Cerebellar nuclear complex (tissue), 1 donor: ENCODE data around the gene CAMK2N2.
"Not testable (repeated sequence)": the region's sequence is repeated elsewhere in the genome, so short reads cannot be mapped to it uniquely, and the experiment has no call there.

Experiments
- DNase-seq, 2 experiments: peaks; one replicate each; lab custom pipeline; 2025; lab: John Stamatoyannopoulos, UW

Gene CAMK2N2

DNA sequence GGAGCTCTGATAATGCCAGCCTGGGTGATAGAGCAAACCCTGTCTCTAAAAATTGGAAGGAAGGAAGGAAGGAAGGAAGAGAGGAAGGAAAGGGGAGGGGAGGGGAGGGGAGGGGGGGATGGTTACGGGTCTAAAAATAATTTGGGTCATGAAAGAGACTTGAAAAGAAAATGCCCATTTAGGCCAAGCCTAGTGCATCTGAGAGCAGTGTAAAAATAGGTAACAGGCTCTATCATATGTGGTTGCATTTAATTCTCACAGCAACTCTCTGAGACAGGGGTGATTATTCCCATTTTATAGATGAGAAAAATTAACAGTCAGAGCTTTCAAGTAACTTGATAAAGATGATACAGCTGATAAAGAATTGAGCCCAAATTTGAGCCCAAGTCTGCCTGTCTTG, 10.9 kb upstream of the CAMK2N2 start:
- no peak for DNase-seq

DNA sequence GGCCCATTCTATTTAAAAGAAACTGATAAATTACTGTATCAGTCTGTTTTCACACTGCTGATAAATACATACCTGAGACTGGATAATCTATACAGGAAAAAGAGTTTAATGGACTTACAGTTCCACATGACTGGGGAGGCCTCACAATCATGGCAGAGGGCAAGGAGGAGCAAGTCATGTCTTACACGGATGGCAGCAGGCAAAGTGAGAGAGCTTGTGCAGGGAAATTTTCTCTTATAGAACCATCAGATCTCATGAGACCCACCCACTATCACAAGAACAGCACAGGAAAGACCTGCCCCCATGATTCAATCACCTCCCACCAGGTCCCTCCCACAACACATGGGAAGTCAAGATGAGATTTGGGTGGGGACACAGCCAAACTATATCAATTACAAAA, 5.9 kb upstream of the CAMK2N2 start:
- DNase-seq: not testable (repeated sequence)

DNA sequence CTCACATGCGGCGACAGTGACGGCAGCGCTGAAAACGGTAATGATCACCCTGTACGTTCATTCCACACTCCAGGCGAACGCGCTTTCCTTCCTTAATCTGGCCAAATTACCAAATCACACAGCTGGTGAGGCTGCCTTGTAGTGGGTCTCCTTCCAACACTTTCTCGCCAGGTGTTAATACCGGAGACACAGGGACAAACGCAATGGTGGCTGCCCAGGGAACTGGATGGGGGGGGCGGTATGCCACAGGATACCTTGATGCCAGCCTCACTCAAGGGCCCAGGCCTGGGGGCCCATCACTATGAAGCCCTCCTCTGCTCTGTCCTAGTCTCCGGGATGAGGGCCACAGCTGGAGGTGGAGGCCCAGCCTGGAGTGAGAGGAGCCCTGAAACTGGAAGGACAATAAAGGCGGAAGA, 1.4 kb upstream of the CAMK2N2 start:
- DNase-seq: no peak

DNA sequence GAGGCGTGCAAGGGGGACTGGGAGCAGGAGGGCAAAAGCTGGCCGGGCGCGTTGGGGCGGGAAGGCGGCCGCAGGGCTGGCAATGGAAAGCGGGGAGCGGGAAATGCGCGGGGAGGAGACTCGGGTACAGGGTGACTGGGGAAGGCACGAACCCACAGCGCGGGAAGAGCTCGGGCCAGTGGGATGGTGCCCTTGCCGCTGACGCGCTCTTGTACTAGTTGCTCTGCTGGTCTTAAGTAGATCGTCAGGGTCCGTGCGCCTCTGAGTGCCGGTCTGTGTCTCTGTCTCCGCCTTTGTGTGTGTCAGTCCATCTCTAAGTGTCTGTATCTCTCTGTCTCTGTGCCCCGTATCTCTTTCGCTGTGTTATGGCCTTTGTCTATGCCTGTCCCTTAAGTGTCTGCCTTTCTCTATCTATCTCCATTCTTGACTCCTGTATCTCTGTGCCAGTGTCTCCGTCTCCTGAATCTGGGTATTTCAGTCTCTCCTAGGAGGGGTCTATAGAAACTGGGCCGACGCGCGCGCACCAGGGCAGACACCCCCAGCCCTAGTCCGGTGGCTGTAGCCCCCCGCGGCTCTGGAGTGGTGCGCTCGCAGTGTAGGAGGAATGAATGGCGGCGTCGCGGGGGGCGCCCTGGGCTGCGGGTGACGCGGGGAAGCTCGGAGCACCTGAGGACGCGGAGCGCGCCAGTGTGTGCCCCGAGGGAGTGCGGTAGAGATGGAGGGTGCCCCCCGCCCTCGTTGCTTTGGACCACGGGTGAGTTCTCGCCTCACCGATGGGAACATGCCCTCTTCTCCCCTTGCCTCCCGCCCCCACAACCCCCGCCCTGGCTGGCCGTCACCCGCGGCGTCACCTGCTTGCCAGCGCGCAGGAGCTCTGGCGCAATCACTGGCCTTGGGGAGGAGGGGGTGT, 756 bp upstream of the CAMK2N2 start:
- DNase-seq: no peak

DNA sequence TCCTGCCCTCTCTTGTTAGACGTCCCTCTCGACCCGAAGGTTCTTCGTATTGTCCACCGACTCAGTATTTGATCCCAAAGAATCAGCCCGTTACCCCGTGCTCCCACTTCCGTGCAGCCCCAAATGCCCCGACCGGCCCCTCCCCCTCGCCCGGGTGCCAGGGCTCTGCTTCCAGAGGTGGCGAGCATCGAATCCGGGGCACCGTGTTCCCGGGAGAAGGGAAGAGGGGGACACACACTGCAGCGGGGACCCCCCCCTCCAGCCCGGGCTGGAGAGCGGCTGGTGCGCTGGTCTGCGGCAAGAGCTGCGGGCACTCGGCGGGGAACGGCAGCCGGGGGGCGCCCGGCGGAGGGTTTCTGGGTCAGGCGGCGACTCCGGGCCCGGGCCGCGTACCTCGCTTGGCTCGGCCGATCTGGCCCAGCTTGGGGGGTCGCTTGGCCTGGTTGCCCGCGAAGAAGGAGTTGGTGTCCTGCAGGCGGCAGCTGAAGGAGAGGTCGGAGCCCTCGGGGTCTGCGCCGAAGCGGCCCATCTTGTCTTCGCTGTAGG, 556 bp downstream of the CAMK2N2 start:
- no peak for DNase-seq

DNA sequence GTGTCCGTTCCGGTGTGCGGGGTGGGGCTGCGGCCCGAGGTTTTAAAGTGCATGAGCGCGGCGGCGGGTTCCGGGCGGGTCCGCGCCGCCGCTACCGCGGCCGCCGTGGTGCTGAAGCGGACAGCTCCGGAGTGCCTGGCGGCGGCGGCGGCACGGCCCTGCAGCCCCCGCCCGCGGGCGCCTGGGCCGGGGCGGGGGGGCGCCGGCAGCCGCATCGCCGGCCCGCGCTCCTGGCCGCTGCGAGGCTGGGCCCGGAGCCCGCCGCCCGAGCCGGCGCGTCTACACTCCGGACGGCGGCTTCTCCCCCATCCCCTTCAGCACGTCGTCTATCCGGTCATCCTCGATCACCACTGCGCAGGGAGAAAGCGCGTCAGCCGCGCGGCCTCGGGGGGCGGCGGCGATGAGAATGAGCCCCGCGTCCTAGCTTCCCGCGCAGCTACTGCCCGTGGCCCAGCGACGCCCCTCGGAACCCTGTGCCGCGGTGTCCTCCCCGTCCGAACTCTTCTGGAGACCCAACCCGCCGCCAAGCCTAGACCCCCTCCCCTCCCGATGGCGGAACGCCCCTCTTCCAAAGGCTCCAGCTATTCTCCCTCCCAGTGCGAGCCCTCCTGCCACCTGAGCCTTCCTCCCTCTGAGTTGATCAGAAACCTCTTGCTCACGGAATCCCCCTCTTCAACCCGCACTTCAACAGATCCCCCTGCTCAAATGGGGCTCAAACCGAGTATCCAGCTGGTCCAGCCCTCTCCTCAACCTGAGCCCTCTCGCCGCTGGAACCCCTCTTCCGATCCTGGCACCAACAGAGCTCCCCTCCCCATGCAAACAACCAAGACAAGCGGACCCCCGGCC, 1.3 kb downstream of the CAMK2N2 start:
- no peak for DNase-seq

DNA sequence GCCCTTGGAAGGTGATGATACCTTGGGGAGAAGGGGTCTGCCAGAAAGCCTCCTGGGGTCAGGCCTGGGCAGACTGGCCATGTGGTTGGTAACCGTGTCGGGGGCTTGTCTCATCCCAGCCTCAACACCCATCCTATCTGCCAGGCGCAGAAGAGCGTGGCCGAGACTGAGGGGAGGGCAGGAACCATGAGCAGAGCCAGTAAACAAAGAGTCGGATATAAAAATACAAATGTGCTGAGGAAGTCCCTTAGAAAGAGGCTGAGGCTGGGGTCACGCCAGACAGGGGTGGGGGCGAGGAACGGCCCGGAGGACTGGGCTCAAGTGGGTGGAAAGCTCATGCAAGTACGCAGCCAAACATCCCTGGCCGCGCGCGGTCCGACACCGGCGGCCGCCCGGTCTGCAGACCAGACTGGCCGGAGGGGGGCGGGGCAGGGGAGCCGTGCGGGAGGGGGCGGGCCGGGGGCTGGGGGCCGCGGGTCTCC, 1.9 kb downstream of the CAMK2N2 start:
- DNase-seq: no peak

DNA sequence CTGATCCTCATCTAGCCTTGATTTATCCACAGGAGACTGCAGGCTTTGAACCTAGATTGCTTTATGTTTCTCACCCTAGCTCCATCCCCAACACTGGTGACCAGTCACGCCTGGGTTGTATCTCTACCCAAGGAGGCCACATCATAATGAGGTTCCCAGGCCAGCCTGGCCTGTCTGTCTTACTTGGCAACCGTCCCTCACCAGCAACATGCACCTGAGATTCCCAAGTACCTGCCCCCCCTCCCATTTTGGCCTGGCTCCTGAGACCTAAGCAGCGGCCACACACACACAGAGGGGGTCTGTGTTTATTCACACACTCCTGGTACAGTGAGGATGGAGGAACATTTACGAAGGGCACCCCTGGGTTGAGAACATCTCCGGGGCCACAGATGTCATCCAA, 2.4 kb downstream of the CAMK2N2 start:
- DNase-seq: no peak

DNA sequence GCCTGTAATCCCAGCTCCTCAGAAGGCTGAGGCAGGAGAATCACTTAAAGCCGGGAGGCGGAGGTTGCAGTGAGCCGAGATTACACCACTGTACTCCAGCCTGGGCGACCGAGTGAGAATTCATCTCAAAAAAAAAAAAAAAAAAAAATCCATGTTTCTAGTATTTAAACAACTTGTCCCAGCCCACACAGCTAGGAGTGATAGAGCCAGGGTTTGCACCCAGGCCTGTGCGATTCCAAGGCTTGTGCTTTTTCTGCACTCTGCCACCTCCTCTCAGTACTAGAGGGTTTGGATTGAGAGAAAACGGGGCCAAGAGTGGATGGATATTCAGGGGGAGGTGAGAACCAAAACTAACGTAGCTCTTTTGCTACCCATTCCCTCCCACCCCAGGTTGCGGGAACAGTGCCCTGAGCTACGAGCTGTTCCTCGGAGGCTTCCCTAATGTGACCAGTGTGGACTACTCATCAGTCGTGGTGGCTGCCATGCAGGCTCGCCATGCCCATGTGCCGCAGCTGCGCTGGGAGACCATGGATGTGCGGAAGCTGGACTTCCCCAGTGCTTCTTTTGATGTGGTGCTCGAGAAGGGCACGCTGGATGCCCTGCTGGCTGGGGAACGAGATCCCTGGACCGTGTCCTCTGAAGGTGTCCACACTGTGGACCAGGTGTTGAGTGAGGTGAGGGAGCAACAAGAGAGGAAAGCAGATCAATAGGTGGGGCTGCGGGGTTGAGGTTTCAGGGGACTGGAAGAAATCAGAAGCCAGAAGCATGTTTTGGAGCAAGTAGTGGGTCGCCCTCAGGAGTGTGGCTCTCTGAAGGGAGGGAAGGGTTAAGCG, 4.1 kb downstream of the CAMK2N2 start:
- DNase-seq: no peak

DNA sequence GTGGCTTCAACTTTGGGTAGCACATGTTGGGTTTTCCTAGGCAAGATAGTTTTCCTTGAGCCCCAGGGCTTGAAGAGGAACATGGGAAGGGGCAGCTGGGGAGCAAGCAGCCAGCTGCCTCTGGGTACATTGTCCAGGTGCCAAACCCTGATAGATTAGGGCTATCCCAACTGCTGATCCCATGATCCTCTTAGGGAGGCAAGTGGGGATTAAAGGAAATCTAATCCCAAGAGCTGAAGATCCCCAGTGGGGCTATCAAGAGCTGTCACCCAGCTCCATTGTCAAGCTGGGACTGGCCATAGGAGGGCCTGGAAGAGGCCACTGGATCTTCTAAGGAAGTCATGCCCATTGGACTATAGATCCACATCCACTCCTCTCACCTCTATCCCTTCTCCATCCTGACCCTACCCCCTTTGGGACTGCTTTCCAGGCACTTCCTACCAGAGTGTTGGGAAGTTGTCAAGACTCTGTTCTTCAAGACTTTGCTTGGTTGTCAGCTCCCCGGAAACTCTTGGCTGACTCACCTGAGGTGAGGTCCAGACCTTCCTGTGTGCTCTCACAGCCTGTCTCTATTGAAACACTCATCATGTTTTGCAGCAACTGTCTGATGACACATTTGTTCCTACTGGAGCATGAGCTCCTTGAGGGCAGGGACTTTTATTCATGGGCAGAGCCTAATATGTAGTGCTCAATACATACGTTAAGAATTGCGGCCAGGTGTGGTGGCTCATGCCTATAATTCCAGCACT, 5.9 kb downstream of the CAMK2N2 start:
- DNase-seq: no peak

DNA sequence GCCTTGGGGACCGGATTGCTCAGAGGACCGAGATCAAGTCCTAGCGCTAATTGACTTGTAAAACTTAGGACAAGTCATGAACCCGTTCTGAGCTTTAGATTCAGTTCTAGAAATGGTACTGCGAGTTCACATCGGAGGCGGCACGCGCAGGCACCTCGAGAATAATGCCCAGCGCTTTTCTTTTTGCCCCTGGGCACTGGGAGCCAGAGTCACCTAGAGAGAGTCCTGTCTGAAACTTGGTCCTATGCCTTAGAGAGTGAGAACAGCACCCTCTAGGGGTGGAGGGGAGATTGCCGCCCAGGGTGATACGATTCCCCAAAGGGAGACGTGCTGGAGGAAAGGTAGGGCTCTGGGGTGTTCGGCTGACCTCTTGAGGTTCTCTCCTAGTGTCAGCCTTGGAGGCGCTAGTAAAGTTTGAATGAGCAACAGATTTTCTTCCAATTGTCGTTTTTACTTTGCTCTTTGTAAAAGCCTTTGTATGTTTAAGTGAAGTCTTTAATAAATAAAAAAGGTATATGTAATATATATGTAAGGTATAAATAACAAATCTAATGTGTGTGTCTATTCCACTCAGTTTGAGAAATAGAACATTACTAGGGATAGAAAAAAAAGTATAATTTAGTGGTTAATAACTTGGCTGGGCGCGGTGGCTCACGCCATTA, 11.1 kb downstream of the CAMK2N2 start:
- DNase-seq: peak in 1 of 2 experiments; percentile 15

DNA sequence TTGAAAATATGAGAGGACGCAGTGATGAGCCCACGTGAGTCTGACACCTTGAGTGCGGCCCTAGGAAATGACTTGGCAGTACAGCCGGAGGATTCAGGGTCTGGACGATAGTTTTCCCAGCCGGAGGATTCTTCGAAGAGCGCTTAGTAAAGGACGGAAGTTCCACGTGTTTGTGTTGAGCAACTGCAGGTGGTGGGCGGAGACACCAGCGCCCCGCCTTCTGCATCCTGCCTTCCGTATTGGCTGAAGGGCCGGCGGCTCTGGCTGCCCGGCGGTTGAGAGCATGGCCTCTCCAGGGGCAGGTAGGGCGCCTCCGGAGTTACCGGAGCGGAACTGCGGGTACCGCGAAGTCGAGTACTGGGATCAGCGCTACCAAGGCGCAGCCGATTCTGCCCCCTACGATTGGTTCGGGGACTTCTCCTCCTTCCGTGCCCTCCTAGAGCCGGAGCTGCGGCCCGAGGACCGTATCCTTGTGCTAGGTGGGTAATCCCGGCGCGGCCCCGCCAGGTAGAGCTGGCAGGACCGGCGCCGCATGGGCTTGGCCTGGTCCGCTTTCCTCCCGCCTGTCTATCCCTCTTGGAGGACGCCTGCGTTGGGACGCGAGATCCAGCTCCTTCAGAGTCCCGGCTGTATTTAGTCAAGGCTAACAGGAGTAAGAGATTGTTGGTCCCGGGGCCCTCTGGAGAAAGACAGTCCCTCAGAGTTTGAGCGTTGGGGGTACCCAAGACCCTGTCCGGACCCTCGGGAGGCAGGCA, 11.8 kb downstream of the CAMK2N2 start, which contains the start of gene EEF1AKMT4:
EEF1AKMT4 (plus strand) TSS at position 261 of the 755 bp plus-strand sequence; CDS start at position 284, 23 bp downstream.
- DNase-seq: peak; percentile 70 to 84

DNA sequence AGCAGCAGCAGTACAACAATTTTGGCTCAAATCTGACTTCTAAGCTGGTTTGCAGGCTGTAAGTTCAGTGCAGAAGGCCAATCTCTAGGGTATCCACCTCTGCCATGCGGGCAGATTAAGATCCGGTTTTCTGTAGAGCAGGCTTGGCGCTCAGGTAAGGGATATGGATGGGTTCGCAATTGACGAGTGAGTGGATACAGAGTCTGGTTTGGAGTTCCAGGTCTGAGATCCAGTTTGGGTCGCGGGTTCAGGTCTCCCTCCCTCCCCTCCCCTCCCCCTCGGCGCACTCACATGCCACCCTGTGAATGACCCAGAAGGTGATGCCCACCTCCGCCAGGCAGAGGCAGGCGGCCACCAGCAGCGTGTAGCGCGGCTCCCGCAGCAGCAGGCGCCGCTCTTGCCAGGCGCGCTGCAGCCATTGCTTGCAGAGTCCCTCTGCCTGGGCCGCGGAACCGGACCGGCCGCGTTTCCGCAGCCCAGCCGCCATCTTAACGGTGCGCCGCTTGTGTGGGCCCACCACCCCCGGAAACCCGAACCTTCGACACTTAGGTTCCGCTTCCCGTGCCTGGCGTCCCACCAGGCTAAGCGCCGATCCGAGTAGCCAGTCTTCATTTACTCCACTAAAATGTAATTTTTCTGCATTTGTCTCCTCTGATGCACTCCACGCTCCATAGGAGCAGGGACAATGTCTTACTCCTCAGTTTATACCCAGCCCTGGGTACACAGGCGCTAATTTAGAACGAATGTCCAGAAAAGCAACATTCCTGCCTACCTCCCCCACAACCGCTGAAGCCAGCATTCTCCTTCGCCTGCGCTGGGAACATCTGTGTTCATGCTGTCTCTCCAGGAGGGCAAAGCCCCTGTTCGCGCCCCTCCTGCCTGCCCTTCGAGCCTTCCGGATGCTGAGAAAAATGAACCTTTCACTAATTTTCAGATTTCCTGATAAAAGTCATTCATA, 12.6 kb downstream of the CAMK2N2 start, which contains the start of gene ALG3:
ALG3 (minus strand) TSS at position 509 of the 958 bp plus-strand sequence; CDS start at position 487, 22 bp downstream.
- peak in 1 of 2 experiments; percentile 13 for DNase-seq

DNA sequence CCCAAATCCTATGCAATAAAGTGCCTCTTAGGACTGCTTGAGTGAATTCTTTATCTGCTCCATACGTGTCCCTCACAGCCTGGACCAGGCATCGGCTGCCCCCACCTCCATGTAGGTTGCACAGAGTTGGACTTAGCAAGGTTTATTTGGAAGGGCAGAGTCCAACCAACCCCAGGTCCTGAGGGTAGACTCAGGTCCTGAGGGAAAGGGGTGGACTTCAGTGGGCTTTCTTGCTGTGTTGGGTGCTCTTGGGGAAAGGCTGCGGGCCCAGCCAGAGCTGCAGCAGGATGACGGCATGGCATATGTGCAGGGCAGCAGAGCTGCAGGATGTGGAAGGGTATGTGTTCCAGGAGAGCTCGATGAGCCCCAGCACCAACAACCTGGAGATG, 19.1 kb downstream of the CAMK2N2 start:
- DNase-seq: no peak

DNA sequence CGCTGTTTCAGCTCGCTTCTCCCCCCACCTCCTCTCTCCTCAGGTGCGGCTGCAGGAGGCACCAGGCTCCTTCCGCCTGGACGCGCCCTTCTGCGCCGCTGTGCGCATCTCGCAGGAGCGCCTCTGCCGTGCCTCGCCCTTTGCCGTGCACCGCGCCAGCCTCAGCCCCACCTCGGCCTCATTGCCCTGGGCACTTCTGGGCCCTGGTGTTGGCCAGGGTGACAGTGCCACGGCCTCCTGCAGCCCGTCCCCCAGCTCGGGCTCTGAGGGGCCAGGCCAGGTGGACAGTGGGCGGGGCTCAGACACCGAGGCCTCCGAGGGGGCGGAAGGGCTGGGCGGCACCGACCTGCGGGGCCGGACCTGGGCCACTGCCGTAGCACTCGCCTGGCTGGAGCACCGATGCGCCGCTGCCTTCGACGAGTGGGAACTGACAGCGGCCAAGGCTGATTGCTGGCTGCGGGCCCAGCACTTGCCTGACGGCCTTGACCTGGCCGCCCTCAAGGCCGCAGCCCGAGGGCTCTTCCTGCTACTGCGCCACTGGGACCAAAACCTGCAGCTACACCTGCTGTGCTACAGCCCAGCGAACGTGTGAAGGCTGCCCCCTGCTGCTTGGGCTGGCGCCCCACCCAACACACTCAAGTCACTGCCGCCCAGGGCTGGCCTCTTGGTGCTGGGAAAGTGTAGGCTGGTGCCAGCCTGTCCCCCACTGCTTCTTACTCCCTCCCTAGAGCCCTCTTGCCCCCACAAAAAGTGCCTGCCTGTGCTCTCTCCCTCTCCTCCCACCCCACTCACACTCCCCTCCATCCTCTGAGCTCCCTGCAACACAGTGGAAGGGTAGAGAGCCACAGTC, 19.7 kb downstream of the CAMK2N2 start:
- DNase-seq: no peak

DNA sequence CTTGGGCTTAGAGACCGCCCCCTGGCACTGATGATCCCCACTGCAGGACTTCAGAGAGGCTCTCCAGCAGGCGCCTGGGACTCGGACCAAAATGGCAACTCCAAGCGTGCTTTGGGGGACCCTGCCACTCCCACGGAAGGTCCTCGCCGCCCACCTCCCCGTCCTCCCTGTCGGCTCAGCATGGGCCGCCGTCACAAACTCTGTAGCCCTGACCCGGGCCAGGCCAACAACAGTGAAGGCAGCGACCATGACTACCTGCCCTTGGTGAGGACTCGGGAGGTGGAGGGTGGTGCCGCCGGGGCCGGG, 20.3 kb downstream of the CAMK2N2 start:
- DNase-seq: no peak
